Spleen (tissue), 11 donors: ENCODE results near the gene NOTCH3. TPM values are rescaled to one million over a fixed set of nuclear protein-coding genes. Genes with fewer than 3 reads are reported as not detected.

ENCODE experiments used
- DNase-seq: peaks from one replicate; pipeline ENCODE4 v3.0.0-alpha.2; 2020
- H3K27ac ChIP-seq, 8 donors: fragments of 200-600 bp; sonication (generic) in 7 of 8; 1 replicate in 4 of 8; 2 replicates in 4 of 8; pipeline versions ENCODE4 v1.5.0 to v1.8.0; 2016 to 2021; ENCODE audit warnings: inconsistent platforms in 4 of 8, mild to moderate bottlenecking in 4 of 8, moderate library complexity in 1 of 8
- H3K27me3 ChIP-seq, 7 donors: fragments of 200-600 bp; sonication (generic) in 6 of 7; replicated peaks in 1 of 7; 1 replicate in 4 of 7; 2 replicates in 3 of 7; pipeline versions ENCODE4 v1.5.0 to v1.8.0; 2016 to 2021; ENCODE audit warnings: inconsistent platforms in 3 of 7, mild to moderate bottlenecking in 1 of 7
- H3K36me3 ChIP-seq, 6 donors: fragments of 200-600 bp; sonication (generic) in 5 of 6; 1 replicate in 4 of 6; 2 replicates in 2 of 6; pipeline versions ENCODE4 v1.5.0 to v1.8.0; 2016 to 2021; ENCODE audit warnings: inconsistent platforms in 2 of 6
- H3K4me1 ChIP-seq, 6 donors: fragments of 200-600 bp; sonication (generic) in 5 of 6; 1 replicate in 3 of 6; 2 replicates in 3 of 6; pipeline versions ENCODE4 v1.5.0 to v1.8.0; 2016 to 2021; ENCODE audit warnings: inconsistent platforms in 3 of 6
- H3K4me3 ChIP-seq, 8 donors: fragments of 200-600 bp; sonication (generic) in 7 of 8; 1 replicate in 4 of 8; 2 replicates in 4 of 8; pipeline versions ENCODE4 v1.5.0 to v1.8.0; 2016 to 2021; ENCODE audit warnings: inconsistent platforms in 4 of 8, mild to moderate bottlenecking in 4 of 8, moderate library complexity in 2 of 8
- H3K9me3 ChIP-seq, 8 donors: fragments of 200-600 bp; sonication (generic) in 7 of 8; 1 replicate in 4 of 8; 2 replicates in 4 of 8; pipeline versions ENCODE4 v1.5.0 to v1.8.0; 2016 to 2021; ENCODE audit warnings: inconsistent platforms in 4 of 8
- CTCF ChIP-seq, 11 experiments: fragments of 200-600 bp in 7 of 11; fragments of 450-650 bp in 4 of 11; sonication (generic) in 4 of 11; IDR thresholded peaks in 8 of 11; conservative IDR thresholded peaks in 3 of 11; 1 replicate in 7 of 11; 2 replicates in 4 of 11; pipeline versions ENCODE4 v1.4.0 to v1.8.0; 2016 to 2021; ENCODE audit warnings: antibody characterized with exemption in 11 of 11, inconsistent platforms in 4 of 11, mild to moderate bottlenecking in 1 of 11
- POLR2A ChIP-seq, 3 donors: fragments of 450-650 bp; IDR thresholded peaks; one replicate each; pipeline ENCODE4 v1.5.1; 2017; ENCODE audit warnings: antibody characterized with exemption in 3 of 3, mild to moderate bottlenecking in 1 of 3
- POLR2AphosphoS5 ChIP-seq, 3 donors: sonication (generic); formaldehyde crosslinking; IDR thresholded peaks; one replicate each; pipeline ENCODE4 v1.5.1; 2017; ENCODE audit warnings: antibody characterized with exemption in 3 of 3
- WGBS, 5 donors: extraction: QIAGEN DNeasy Blood & Tissue Kit in 3 of 5; methylation state at CpG; one replicate each; pipeline versions ENCODE4 v1.1.5 to v1.1.7; 2013 to 2018; 5-methylcytosine and 5-hydroxymethylcytosine counted together
- intact Hi-C: fragments of 100-400 bp; cut with DNase I; formaldehyde crosslinking; loops from one replicate; pipeline ENCODE4 v1.15.0; 2023; ENCODE audit warnings: low total_unique reads
- polyA plus RNA-seq, 3 donors: library from polyadenylated mRNA; stranded (reverse); fragments of 200-250 nt; gene quantifications; one replicate each; pipeline ENCODE4 v1.2.1, GENCODE V29; 2013
- total RNA-seq, 7 donors: library from RNA; depleted of rRNA in 3 of 7; stranded (reverse); fragments of >200 nt in 3 of 7; fragmentation: NEBNext Ultra II Directional in 4 of 7; extraction: Animal tissue kit (Norgen Biotek cat#: 25700) in 4 of 7; gene quantifications; one replicate each; pipeline versions ENCODE4 v1.1.0 to v1.2.1, GENCODE V29; 2016 to 2021
- donor health status: healthy with polysubstance abuse.
- donor health status: DM: no; HTN: no; CAD: no; lungs with moderate emphysema.
- donor health status: DM: no; HTN: no; CAD: no.
- donor health status: Bipolar disorder and iron deficiency.
- donor health status: healthy.
- donor health status: DM: no; HTN: no; CAD: no.
- donor health status: DM: yes; HTN: yes; CAD: no.

Gene NOTCH3
- total and polyA plus RNA-seq, 10 donors: 1.4 to 94.9 (median 58.2) TPM

GRCh38 chr19:15244808-15245207 lies 44.0 kb upstream of the NOTCH3 start:
- TF ChIP-seq POLR2AphosphoS5 (IDR thresholded peaks at IDR 0.05) (peak in 1 of 3 donors; percentile 16), CTCF (IDR thresholded peaks at IDR 0.05 in 8 of 11, conservative IDR thresholded peaks at IDR 0.05 in 3 of 11) (no peak)
- peaks cover 3 to 56% (median 28%) of the 10 kb centered on the region in 6 donors for H3K4me1 ChIP-seq
- no peaks in the 10 kb centered on the region for H3K9me3 ChIP-seq
- H3K36me3 ChIP-seq: peaks cover 2 to 100% (median 91%) of the 10 kb centered on the region in 6 donors
- no peaks in the 10 kb centered on the region for H3K27me3 ChIP-seq
- intact Hi-C loops: no loop called here
- H3K4me3 ChIP-seq: no peak overlapping the region
- H3K27ac ChIP-seq: peak overlapping the region in 3 of 8 donors; percentile 14 to 78 (median 18)
- 79 to 86% (median 81%) methylated on average over 7 of the region's 7 CpGs for WGBS, 5 donors
- DNase-seq: no peak

GRCh38 chr19:15244106-15244803 lies 43.5 kb upstream of the NOTCH3 start:
- Histone ChIP-seq H3K4me1 (peaks cover 3 to 51% (median 26%) of the 10 kb centered on the region in 6 donors), H3K27ac (peak overlapping the region in 3 of 8 donors; percentile 14 to 78 (median 18)), H3K36me3 (peaks cover 5 to 100% (median 92%) of the 10 kb centered on the region in 6 donors), H3K4me3 (no peak overlapping the region), H3K27me3 (no peaks in the 10 kb centered on the region), H3K9me3 (no peaks in the 10 kb centered on the region)
- WGBS, 5 donors: 88 to 93% (median 91%) methylated on average over 17 to 24 of the region's 24 CpGs
- TF ChIP-seq POLR2A (IDR thresholded peaks at IDR 0.05) (no peak), POLR2AphosphoS5 (IDR thresholded peaks at IDR 0.05) (peak in 2 of 3 donors; percentile 24 to 74)
- intact Hi-C loops: no loop called here
- DNase-seq: no peak

GRCh38 chr19:15243236-15243957 lies 42.6 kb upstream of the NOTCH3 start:
- no peak for DNase-seq
- intact Hi-C loops: no loop called here
- no peaks in the 10 kb centered on the region for H3K9me3 ChIP-seq
- peaks cover 6 to 100% (median 92%) of the 10 kb centered on the region in 6 donors for H3K36me3 ChIP-seq
- 90 to 98% (median 95%) methylated on average over 14 to 17 of the region's 17 CpGs for WGBS, 5 donors
- H3K4me1 ChIP-seq: peaks cover 3 to 42% (median 21%) of the 10 kb centered on the region in 6 donors
- H3K4me3 ChIP-seq: no peak overlapping the region
- no peak overlapping the region for H3K27ac ChIP-seq
- TF ChIP-seq POLR2AphosphoS5 (IDR thresholded peaks at IDR 0.05) (peak; percentile 5 to 34 (median 7)), CTCF (IDR thresholded peaks at IDR 0.05 in 8 of 11, conservative IDR thresholded peaks at IDR 0.05 in 3 of 11) (no peak), POLR2A (IDR thresholded peaks at IDR 0.05) (no peak)
- no peaks in the 10 kb centered on the region for H3K27me3 ChIP-seq

GRCh38 chr19:15241259-15241910 lies 40.6 kb upstream of the NOTCH3 start:
- intact Hi-C loops: no loop called here
- 91 to 96% (median 92%) methylated on average over 7 to 9 of the region's 9 CpGs for WGBS, 5 donors
- Histone ChIP-seq H3K4me1 (peaks cover 0 to 23% (median 10%) of the 10 kb centered on the region in 6 donors), H3K4me3 (no peak overlapping the region), H3K36me3 (peaks cover 10 to 100% (median 92%) of the 10 kb centered on the region in 6 donors), H3K27me3 (no peaks in the 10 kb centered on the region), H3K9me3 (no peaks in the 10 kb centered on the region), H3K27ac (no peak overlapping the region)
- no peak for DNase-seq
- TF ChIP-seq POLR2A (IDR thresholded peaks at IDR 0.05): no peak
- no peak for TF ChIP-seq CTCF (IDR thresholded peaks at IDR 0.05 in 8 of 11, conservative IDR thresholded peaks at IDR 0.05 in 3 of 11)
- TF ChIP-seq POLR2AphosphoS5 (IDR thresholded peaks at IDR 0.05): peak in 1 of 3 donors; percentile 35
